GM21619 (cell line): ENCODE results near the gene ANKH.
"Not testable (repeated sequence)": the region's sequence is repeated elsewhere in the genome, so short reads cannot be mapped to it uniquely, and the experiment has no call there.

Experiments
- ATAC-seq: cut with Tn5 transposase; IDR thresholded peaks from one replicate; pipeline ENCODE4 v1.9.1; 2021; ENCODE audit not compliant: unreplicated experiment

ANKH gene

GRCh38 chr5:14871214-14872069 lies at the start of gene ANKH:
TSS of gene ANKH (minus strand) at chr5:14871778. CDS start at chr5:14871447, 331 bp downstream.
- peak; percentile 87 for ATAC-seq

GRCh38 chr5:14920121-14920520 lies 48.5 kb upstream of the ANKH start:
- no peak for ATAC-seq

- ATAC-seq, result not testable (repeated sequence)
These were observed 47.5 kb upstream of the ANKH start for GRCh38 chr5:14919106-14919505.

GRCh38 chr5:14917719-14918118 lies 46.1 kb upstream of the ANKH start:
- no peak for ATAC-seq

GRCh38 chr5:14915291-14915952 lies 43.8 kb upstream of the ANKH start:
- ATAC-seq, result no peak

GRCh38 chr5:14914623-14915260 lies 43.2 kb upstream of the ANKH start:
- no peak for ATAC-seq

GRCh38 chr5:14914193-14914592 lies 42.6 kb upstream of the ANKH start:
- no peak for ATAC-seq

GRCh38 chr5:14913096-14913495 lies 41.5 kb upstream of the ANKH start:
- ATAC-seq, result no peak

GRCh38 chr5:14912206-14912605 lies 40.6 kb upstream of the ANKH start:
- ATAC-seq, result no peak

- no peak for ATAC-seq
These were observed 37.8 kb upstream of the ANKH start for GRCh38 chr5:14909369-14909768.

GRCh38 chr5:14908172-14908571 lies 36.6 kb upstream of the ANKH start:
- ATAC-seq, result no peak

- no peak for ATAC-seq
These were observed 35.0 kb upstream of the ANKH start for GRCh38 chr5:14906628-14907027.

GRCh38 chr5:14902826-14903560 lies 31.4 kb upstream of the ANKH start:
- ATAC-seq, result no peak

- no peak for ATAC-seq
These were observed 30.0 kb upstream of the ANKH start for GRCh38 chr5:14901462-14902051.

- no peak for ATAC-seq
These were observed 29.3 kb upstream of the ANKH start for GRCh38 chr5:14900693-14901461.

GRCh38 chr5:14896131-14896530 lies 24.6 kb upstream of the ANKH start:
- ATAC-seq, result no peak

- no peak for ATAC-seq
These were observed 23.7 kb upstream of the ANKH start for GRCh38 chr5:14895301-14895700.

- ATAC-seq, result no peak
These were observed 23.2 kb upstream of the ANKH start for GRCh38 chr5:14894748-14895147.

GRCh38 chr5:14893381-14893780 lies 21.8 kb upstream of the ANKH start:
- ATAC-seq, result no peak

- ATAC-seq, result no peak
These were observed 19.3 kb upstream of the ANKH start for GRCh38 chr5:14890846-14891245.
